GM19395 (cell line): ENCODE data around the gene TSR3.

Experiments used
- ATAC-seq: cut with Tn5 transposase; IDR thresholded peaks from one replicate; pipeline ENCODE4 v1.9.1; 2021; ENCODE audit warnings: mild to moderate bottlenecking, moderate library complexity; ENCODE audit not compliant: unreplicated experiment

Gene TSR3

DNA sequence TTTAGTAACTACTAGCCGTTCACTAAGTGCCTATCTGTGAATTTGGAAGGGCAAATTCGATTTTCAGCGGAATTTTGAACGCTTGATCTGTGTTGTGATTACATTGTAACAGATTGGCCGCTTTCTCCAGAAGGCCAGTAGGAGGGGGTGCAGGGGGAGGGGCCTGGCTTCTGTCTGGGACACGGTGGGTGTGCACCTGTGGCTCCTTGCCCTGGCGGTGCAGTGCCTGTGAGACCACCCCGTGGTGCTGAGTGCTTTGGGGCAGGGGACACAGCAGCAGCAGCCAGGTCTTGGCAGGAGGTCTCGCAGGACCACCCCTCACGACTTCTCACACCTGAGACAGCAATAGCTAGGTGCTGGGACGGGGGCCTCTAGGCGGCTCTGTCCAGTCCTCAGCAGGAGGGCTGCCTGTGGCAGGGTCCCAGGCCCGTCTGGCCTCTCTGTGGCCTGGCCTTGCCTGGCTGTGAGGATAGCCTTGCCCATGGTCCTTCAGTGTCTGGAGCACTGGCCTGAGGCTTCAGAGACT lies 40.4 kb downstream of the TSR3 start:
- no peak for ATAC-seq

DNA sequence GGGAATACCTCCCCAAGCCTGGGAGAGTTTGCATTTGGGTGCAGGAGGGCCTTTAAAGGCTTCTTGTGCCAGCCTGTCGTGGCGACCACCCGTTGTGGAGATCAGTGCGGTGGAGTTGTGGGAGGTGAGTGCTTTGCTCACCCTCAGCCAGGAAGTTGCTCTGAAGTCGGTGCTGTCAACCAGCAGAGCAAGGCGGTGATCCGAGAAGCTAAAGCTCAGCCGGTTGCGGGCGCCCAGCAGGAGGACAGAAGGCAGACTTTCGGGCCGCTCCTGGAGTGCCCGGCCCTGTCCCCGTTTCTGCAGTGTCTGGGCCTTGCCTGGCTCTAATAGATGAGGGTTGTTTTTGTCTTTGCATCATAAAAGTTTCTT lies 40.9 kb downstream of the TSR3 start:
- ATAC-seq, result no peak

DNA sequence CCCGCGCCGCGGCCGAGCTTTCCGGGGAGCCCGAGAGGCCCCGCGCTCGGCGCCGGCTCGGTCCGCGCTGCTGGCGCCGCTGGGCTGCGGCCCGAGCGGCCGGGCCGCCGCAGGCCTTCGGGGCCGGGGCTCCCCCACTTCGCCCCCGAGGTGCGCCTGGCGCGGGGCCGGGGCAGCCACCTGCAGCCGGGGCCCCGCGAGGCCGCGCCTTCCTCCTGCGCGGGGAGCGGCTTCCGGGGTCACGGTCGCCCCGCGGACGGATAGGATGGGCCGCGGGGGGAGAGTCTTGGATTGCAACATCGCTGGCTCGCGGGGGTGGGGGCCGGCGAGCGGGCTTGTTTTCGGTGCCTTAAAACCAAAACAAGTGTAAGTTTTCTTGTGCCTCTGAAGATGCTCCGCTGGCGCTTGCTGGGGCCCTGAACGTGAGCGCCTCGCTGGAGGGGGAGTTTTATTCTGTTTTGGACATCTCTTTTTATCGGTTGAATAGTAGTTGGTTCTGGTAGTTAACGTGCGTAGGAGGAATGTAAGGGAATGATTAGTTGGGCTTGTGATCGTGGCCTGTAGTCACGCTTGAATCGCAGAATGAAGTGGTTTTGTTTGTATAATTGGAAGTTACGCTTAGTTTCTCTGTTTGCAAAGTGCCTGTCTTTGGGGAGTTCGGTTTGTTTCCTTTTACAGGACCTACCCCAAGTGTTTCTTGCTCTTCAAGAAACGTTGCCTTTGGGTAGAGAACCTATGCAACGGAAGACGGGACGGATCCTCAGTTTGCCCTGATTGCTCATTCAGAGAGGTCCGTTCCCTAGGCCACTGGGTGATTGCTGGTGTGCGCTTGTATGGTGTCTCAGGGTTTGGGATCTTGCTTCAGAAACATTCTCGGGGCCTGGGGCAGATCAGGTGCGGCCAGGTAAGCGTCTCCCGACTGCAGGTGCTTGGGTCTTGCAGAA lies 41.5 kb downstream of the TSR3 start:
- ATAC-seq, result peak; percentile 19

DNA sequence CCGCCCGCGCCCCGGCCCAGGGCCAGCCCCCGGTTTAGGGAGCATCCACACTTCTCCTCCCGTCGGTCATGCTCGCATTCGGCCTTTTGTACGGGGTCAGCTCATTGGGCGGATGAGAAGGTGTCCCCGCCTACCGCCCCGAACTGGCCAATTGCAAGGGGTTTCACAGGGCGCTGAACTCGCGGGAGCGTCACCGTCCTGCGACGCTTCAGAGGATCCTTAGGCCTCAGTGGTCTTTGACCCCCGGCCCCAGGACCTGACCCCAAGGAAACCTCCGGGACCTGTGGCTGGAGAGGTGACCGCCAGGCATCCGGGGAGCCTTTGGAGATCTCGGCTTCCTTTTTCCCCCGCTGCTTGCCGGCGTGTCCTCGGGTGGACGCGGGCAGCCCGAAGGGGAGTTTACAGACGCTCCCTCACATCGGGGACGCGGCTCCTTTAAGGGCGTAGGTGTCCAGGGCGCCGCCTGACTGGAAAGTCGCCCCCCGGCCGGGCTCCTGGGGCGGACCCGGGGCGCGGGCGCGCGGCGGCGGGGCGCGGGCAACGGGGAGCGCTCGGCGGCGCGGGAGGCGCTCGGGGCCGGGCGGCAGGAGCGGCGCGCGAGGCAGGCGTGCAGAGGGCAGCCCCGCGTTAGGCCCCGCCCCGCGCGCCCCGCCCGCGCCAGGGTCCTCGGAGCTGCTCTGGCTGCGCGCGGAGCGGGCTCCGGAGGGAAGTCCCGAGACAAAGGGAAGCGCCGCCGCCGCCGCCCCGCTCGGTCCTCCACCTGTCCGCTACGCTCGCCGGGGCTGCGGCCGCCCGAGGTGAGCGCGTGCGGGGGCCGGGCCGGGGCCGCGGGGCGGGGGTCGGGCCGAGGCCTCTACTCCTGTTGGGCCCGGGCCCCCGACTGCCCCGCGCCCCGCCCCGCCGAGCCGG lies 42.4 kb downstream of the TSR3 start, which contains the start of gene UBE2I:
Gene UBE2I (plus strand): TSS at position 660 of the 909 bp plus-strand sequence. CDS start 4,395 bp downstream, outside the sequence.
- peak; percentile 57 for ATAC-seq

DNA sequence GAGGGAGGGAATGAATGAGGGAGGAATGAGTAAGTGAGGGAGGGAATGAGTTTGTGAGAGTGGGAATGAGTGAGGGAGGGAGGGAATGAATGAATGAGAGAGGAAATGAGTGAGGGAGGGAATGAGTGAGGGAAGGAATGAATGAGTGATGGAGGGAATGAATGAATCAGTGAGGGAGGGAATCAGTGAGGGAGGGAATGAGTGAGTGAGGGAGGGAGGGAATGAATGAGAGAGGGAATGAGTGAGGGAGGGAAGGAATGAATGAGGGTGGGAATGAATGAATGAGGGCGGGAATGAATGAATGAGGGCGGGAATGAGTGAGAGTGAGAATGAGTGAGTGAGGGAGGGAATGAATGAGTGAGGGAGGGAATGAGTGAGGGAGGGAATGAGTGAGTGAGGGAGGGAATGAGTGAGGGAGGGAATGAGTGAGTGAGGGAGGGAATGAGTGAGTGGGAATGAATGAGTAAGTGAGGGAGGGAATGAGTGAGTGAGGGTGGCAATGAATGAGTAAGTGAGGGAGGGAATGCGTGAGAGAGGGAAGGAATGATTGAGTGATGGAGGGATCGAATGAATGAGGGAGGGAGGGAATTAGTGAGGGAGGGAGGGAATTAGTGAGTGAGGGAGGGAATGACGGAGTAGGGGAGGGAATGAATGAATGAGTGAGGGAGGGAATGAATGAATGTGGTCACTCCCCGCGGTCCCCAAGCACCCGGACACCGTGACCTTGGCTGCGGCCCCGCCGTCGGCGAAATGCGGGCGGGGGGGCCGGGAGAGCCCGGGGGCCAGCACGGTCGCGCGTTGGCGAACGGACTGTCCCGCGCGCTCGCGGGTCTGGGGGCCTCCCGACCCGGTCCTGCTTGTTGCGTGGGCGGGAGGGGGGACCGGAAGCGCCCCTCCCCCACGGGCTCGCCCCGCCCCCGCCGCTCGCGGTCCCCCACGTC lies 43.4 kb downstream of the TSR3 start:
- ATAC-seq, result peak; percentile 8

DNA sequence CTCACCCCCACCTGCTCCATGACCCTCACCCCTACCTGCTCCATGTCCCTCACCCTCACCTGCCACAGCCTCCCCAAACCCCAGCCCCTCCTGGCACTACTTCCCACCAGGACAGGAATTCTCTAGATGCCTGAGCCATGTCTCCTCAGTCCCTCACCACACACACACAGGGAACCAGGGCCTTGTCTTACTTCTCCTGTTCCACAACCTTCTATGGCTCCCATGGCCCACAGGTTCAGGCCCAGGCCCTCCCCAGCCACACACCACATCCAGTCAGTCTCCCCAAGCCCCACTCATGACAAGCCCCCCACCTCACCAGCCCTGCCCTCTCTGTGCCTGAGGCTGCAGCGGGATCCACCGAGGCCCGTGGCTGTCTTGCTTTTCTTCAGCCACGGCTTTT lies 45.3 kb downstream of the TSR3 start:
- no peak for ATAC-seq

DNA sequence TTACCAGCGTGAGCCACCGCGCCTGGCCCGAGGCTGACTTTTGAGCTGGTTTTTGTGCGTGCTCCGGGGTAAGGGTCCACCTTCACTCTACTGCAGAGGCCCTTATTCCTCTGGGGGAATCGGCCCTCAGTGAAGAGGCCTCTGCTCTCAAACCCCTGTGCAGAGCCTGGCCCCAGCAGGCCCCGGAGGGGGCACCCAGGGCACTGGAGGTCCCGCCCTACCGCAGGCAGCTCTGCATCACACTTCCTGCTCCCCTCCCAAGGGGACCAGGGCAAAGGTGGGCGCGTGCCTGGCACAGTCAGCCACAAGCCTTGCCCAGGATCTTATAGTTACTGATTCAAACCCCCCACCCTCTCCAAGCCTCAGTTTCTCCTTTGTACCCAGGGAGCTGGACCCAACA lies 45.9 kb downstream of the TSR3 start:
- ATAC-seq, result no peak

DNA sequence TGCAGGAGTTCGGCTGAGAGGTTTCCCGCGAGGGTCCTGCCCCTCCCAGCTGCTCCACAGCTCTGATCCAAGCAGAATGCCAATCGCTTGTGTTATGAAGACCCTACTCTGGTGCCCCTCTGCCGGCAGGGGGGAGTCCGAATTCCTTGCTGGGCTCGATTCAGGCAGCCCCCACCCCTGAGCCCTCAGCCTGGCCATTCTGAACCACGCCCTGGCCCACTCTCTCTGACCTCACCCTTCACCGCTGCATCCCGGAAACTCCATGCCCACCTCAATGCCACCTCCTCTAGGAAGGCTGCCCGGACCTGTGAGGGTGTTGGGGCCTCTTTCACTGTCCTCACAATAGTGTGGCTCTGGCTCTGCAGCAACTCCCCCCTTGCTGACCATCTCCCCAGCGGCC lies 50.1 kb downstream of the TSR3 start:
- ATAC-seq, result no peak

DNA sequence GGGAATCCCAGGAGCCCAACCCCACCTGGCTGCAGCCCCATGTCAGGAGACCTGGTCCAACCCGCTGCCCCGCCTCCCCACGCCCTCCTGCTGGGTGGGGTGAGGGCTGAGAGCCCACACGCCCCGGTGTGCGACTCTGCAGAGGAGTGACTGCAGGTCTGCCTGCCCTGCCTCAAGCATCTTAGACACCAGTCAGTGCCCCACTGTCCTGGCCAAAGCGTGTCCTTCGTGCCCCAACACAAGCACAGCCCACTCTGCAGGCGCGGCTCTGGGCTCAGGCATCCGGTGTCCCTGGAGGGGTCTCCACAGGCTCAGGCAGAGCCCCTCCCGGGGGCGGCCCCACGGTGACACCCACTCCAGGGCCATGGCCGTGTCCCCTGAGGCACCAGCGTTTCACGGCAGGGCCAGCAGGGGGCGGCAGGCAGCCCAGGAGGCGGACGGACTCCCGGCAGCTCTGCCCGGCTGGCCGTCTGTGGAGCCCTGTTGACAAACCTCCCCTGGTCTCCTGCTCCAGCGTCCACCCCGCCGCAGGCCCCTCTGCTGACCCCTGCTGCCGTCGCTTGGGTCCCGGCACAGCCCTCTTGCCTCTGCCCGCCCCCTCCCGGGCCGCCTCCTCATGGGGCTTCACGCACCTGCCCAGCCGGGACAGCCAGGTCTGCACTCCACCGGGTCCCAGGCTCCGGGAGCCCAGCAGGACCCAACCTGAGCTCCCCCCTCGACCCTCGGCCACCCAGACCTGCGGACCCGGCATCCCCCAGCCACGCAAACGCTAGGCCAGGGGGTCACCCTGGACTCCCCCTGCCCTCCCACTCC lies 50.8 kb downstream of the TSR3 start:
- ATAC-seq, result no peak

DNA sequence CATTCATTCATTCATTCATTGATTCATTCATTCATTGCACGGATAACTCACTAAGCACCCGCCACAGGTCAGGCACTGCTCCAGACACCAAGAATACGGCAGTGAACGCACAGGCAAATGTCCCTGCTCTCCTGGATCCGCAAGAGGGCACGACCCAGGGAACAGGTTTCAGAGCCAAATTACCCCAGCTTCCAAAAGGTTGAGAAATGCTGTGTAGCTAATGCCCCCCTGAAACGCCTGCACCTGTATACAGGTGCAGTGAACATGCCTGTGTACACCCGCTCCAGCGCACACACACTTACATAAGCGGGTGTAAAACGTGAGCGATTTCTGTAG lies 51.8 kb downstream of the TSR3 start:
- no peak for ATAC-seq
